Measurements from ENCODE around the gene DDX27.

The DDX27 gene

DNA sequence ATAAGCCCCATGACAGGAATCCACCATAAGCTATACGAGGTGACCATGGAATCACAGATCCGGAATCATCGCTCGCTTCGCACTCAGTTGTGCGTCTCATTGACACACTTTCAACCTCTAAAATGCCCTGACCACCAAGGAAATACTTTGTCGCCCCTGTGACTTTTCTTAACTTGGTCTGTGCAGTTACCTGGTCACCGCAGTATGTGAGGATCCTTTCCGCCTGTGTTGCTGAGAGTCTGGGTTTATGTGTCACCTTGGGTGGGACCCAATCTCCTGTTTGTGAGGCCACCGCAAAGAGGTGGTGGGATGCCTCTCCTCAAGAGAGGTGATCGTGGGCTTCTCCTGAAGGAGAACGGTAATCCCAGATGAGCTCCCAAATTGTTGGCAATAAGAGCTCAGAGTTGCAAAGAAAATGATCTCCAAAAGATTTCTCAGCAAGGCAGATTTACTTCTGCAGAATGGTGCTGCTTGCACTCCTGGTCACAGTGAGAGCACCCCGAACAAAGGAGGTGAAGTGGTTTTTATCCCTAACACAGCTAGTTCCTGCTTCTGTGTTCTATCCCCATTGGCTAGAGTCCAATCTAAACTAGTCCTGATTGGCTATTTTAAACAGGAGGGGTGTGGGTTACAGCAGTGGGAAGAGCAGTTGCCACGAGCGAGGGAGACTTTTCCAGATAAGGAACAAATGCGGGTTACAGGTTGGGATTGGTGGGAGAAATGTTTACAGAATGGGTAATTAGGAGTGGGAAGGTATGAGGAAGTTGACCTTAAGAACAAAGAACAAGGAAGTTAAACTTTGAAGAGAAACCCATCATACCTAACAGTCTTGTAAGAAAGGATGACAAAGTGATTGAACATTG lies 67.7 kb downstream of the DDX27 start:
- no peak for DNase-seq

GRCh38 chr20:49287555-49288249 lies 68.5 kb downstream of the DDX27 start:
- no peak for DNase-seq

DNA sequence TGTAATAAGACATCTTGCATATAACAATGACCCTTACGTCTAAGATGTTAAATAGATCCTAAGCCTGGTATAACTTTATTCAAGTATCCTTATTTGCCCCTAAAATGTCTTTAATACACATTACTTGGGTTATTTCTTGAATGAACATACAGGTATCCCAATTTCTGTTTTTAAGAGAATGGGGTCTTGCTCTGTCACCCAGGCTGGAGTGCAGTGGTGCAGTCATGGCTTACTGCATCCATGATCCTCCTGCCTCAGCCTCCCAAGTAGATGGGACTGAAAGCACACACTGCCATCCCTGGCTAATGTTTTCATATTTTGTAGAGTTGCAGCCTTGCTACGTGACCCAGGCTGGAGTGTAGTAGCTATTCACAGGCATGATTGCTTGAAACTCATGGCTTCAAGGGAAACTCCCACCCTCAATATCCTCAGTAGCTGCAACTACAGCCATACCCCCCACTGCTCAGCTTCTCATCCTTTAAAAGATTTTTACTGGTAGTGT lies 69.1 kb downstream of the DDX27 start:
- no peak for DNase-seq

- DNase-seq = no peak
These were observed 69.8 kb downstream of the DDX27 start for GRCh38 chr20:49288784-49289696.

GRCh38 chr20:49290608-49291191 lies 71.5 kb downstream of the DDX27 start:
- no peak for DNase-seq

GRCh38 chr20:49291200-49291599 lies 72.0 kb downstream of the DDX27 start:
- DNase-seq = no peak

GRCh38 chr20:49292010-49292409 lies 72.8 kb downstream of the DDX27 start:
- no peak for DNase-seq

GRCh38 chr20:49293122-49293521 lies 73.9 kb downstream of the DDX27 start:
- DNase-seq = no peak

Data from anterior cingulate cortex (tissue), 58 donors.